Activated CD8-positive, alpha-beta memory T cell treated with anti-CD3 and anti-CD28 coated beads for 1 hour (primary cell): ENCODE data around the gene LRIT2.
A peak's percentile ranks its signal among the peaks of the same experiment; 100 is the strongest.

Experiments used
- DNase-seq, 2 donors: peaks; one replicate each; pipeline ENCODE4 v3.0.0-alpha.2; 2020; ENCODE audit warnings: low read depth in 1 of 2; ENCODE audit errors: extremely low read depth in 1 of 2

The LRIT2 gene

DNA sequence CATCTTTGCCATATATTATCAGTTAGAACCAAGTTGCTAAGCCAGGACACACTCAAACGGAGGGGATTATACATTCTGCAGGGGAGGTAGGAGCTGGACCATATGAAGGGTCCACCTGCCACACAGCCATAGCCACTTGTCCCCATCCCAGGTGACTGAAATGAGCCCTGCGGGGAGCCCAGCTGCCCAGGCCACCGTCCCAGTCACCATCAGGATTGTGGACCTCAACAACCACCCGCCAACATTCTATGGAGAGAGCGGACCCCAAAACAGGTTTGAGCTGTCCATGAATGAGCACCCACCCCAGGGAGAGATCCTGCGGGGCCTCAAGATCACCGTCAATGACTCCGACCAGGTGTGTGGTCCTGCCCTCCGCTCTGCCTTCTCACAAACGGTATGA, 17.3 kb downstream of the LRIT2 start:
- no peak for DNase-seq

GRCh38 chr10:84205853-84206525, 19.4 kb downstream of the LRIT2 start:
- no peak for DNase-seq

GRCh38 chr10:84205049-84205852, 20.1 kb downstream of the LRIT2 start:
- DNase-seq, result peak; percentile 38 to 39

DNA sequence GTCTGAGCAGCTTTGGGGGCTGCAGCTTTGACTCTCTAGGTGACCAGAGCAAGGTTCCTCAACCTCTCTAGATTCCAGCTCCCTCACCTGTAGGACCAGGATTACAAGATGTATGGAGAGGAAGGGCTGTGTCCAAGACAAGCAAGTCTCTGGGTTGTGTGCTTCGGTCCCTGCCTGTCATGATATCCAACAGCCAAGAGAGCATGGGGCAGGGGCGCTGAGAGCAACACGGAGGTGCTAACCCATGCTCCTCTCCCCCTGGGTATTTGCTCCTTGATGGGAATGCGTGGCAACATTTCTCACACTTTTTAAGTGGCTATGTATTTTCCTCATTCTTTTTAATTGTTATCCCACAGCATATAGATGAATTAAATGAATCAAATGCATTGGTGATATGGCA, 20.7 kb downstream of the LRIT2 start:
- DNase-seq, result no peak

- DNase-seq, result no peak
Observed at GRCh38 chr10:84204122-84204521, 21.2 kb downstream of the LRIT2 start.

- DNase-seq, result no peak
Observed at GRCh38 chr10:84202349-84202748, 23.0 kb downstream of the LRIT2 start.

DNA sequence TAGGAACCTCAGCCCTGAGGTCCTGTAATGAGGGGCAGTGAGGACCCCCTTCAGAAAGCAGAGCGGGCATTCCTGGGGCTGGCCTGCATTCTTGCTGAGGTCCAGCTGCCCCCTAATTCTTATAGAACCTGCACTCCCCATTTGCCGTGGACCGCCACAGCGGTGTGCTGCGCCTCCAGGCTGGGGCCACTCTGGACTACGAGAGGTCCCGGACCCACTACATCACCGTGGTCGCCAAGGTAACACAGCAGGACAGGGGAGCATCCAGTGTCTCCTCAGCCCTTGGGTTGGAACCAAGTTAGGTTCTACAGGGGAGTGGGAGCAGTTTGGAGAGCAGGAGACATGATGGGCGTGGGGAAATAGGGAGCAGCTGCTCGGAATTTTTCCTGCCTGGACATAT, 23.7 kb downstream of the LRIT2 start:
- DNase-seq, result no peak

- DNase-seq, result no peak
Observed at GRCh38 chr10:84201244-84201606, 24.1 kb downstream of the LRIT2 start.

- DNase-seq, result no peak
Observed at GRCh38 chr10:84200537-84201243, 24.7 kb downstream of the LRIT2 start.

DNA sequence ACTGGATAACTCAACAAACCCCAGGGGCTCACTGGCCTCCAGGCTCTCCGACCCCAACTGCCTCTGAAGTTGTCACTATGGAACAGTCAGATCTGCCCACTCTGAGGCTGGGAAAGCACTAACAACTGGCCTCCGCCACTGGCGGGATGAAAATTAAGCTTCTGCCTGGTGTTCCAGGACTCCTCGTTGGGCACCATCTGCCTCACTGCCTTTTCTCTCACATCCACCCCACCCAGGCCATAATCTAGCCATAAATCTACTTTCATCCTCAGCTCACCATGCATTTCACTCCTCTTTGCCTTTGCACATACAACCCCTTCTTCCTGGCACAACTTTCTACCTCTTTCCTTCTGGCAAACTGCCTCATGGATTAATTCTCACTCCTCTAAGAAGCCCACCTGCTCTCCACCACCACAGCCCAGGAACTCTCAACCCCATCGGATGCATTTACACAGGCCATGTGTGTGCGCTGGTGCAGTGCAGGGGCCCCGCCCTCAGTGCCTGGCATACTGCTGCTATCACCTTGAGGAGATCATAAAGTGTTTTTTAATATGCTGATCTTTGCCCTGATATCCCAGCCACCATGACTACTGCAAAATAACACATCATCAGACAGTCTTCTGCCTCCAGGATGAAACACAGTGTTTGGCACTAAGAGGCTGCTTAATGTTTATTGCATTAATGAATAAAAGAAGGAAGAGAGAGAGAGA, 27.0 kb downstream of the LRIT2 start:
- no peak for DNase-seq

GRCh38 chr10:84197643-84198042, 27.7 kb downstream of the LRIT2 start:
- DNase-seq, result no peak

GRCh38 chr10:84196941-84197340, 28.4 kb downstream of the LRIT2 start:
- DNase-seq, result no peak

DNA sequence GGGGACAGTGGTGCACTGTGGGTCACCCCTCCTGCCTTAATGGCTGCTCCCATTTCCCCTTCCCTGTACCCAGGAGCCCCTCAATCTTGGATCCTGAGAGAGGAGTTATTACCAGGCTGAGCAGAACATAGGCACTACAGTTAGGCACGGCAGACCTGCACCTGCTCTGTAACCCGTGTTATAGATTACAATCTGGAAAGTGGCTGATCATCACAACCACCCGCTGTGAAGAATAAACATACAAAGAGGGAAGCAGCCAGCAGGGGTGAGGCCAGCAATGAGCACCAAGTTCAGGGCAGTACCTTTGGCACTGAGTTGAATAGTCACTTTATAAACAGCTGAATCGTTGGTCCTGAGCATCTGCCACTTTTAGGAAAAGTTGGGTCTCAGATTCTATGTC, 29.3 kb downstream of the LRIT2 start:
- no peak for DNase-seq

GRCh38 chr10:84195044-84195830, 30.1 kb downstream of the LRIT2 start:
- no peak for DNase-seq

GRCh38 chr10:84194424-84195043, 30.8 kb downstream of the LRIT2 start, which contains the start of gene CDHR1:
TSS of gene CDHR1 (plus strand) at chr10:84194537. CDS start at chr10:84194761, 224 bp downstream.
- peak; percentile 14 to 32 for DNase-seq

DNA sequence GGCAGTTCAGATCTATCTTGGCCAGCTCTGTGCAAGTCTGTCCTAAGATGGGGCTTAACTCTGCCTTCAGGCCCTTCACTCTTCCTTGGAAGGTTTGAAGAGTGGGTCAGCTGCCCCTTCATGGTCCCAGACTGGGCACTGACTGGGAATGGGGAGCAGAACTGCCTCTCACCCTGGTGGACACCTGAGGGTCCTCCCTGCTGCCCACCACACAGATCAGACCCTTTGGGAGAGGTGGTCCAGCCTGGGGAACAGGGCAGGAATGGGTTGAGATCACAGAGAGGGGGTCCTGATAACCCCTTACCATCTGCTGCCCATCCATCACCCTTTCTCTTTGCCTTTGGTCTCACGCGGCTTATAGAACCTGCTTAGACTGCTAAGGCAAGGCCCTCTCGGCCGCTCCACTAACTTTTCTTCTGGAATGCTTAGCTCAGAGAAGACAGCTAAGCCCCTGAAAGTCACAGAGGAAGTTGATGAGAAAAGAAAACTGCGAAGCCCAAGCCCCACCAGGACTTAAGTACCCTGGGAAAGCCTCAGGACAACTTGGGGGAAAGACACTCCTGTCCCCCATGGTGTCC, 31.4 kb downstream of the LRIT2 start:
- DNase-seq, result no peak

DNA sequence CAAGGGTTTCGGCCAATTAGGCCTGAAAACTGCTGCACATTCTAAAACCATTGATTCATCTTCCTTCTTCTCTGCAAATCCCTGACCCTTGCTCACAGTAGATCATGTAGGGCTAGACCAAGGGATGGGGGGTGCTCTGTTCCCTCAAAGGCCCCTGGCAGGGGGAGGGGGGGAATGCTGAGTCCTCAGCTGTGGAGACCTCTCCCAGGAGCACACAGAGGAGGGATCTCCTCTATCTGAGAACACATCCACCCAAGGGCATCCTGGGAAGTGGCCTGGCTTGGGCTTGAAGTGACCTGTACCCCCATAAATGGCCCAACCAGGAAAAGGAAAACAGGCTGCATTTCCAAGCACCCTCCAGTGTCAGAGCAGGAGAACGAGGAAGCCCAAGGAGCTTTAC, 32.0 kb downstream of the LRIT2 start:
- DNase-seq, result no peak

DNA sequence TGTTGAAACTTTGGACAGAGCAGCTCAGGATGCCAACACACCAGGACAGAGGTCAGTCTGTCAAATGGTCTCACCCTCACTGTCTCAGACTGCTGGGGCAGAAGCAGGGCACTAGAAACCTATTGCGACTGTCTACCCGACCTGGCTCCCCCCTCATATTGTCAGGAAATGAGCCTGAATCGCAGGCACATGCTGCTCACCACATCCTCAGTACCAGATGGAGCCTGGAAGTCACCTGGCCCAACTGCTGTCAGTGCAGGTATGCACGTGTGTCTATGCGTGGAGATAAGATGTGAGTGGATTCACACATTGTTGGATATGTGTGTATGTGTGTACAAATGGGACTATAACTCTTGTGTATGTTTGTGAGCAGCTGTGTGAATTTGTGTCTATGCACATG, 34.2 kb downstream of the LRIT2 start:
- no peak for DNase-seq

DNA sequence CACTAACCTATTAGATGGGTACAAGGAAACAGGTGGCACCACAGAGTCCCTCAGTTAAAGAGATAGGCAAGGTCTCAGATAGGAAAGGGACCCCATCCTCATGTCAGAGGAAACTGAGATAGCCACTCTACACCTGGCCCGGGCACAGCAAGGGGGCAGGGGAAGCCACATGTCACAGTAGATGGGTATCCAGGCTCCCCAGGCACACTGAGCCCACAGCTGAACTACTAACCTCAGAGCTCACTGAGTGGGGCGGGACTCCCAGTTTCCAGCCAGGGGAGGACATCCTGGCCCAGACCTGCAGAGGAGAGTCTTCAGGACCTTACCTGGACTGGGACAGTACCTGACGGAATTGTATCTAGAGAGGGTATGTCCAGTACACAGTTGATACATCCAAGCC, 34.7 kb downstream of the LRIT2 start:
- DNase-seq, result no peak

GRCh38 chr10:84188815-84189214, 36.5 kb downstream of the LRIT2 start:
- no peak for DNase-seq
